Measurements from ENCODE around the gene AKAP7. TPM values are rescaled to one million over a fixed set of nuclear protein-coding genes. Genes with fewer than 3 reads are reported as not detected.

AKAP7 gene
- total and polyA plus RNA-seq, 4 donors = 21.5 to 67.1 (median 50.9) TPM

Other genes with a start within 250 kb of the AKAP7 start
- 100 to 1,000 TPM; 122 to 267 TPM for gene EPB41L2, start 72.2 kb upstream of the AKAP7 start, total RNA-seq
- 100 to 1,000 TPM; 267 to 311 TPM for gene EPB41L2, start 72.2 kb upstream of the AKAP7 start, polyA plus RNA-seq (ENCODE audit: insufficient read length in 2 of 2)